PFSK-1 (cell line): ENCODE results near the gene S100A13.
A peak's percentile ranks its signal among the peaks of the same experiment; 100 is the strongest.

Experiments
- FOXP2 ChIP-seq: optimal IDR thresholded peaks from 2 replicates; pipeline ENCODE3; 2011; ENCODE audit warnings: borderline replicate concordance, control low read depth, inconsistent platforms; ENCODE audit not compliant: insufficient read depth; ENCODE audit errors: extremely low read length, extremely low read depth
- POLR2AphosphoS5 ChIP-seq: IDR thresholded peaks from 2 replicates; pipeline ENCODE4 v1.6.1; 2012; ENCODE audit warnings: low read depth, mild to moderate bottlenecking, control low read depth, low read length, moderate library complexity
- REST ChIP-seq, 2 experiments: IDR thresholded peaks; 2 replicates each; pipeline versions ENCODE4 v1.6.1 to v1.8.0; 2011 to 2012; ENCODE audit warnings: low read depth in 2 of 2, low read length in 2 of 2, control low read depth in 1 of 2, inconsistent platforms in 1 of 2, mild to moderate bottlenecking in 1 of 2, moderate library complexity in 1 of 2; ENCODE audit not compliant: insufficient read depth in 1 of 2
- SIN3A ChIP-seq: IDR thresholded peaks from 2 replicates; pipeline ENCODE4 v1.6.1; 2012; ENCODE audit warnings: mild to moderate bottlenecking, low read length, moderate library complexity, borderline replicate concordance; ENCODE audit not compliant: insufficient read depth
- TAF1 ChIP-seq: IDR thresholded peaks from 2 replicates; pipeline ENCODE4 v1.6.1; 2012; ENCODE audit warnings: low read length, control low read depth, borderline replicate concordance; ENCODE audit not compliant: insufficient read depth

S100A13 gene

DNA sequence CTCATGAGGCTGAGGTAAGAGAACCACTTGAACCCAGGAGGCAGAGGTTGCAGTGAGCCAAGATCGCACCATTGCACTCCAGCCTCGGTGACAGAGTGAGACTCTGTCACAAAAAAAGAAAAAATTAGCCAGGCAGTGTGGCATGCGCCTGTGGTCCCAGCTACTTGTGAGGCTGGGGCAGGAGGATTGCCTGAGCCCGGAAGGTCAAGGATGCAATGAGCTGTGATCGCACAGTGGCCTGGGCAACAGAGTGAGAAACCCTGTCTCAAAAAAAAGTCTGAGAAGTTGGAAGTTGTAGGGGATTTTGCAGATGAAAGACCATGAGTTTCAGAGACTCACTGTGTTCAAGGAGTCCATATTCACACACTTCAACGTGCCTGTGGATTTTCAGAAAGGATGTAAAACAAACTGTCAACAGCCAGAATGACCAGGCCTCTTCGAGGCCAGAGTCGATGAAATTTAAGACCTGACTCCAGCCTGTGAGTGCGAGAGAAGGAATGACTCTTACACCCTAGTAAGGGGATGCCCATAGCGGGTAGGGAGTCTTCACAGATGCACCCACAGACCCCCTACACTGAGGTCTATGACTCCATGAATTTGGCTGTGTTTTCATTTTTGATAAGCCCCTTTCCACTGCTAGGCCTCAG lies 2.2 kb downstream of the S100A13 start:
- TF ChIP-seq TAF1 (no peak), SIN3A (no peak), REST (IDR thresholded peaks at IDR 0.05; ENCODE audit: insufficient read depth in 1 of 2, low read depth in 2 of 2, low read length in 2 of 2) (no peak), POLR2AphosphoS5 (no peak), FOXP2 (no peak)

DNA sequence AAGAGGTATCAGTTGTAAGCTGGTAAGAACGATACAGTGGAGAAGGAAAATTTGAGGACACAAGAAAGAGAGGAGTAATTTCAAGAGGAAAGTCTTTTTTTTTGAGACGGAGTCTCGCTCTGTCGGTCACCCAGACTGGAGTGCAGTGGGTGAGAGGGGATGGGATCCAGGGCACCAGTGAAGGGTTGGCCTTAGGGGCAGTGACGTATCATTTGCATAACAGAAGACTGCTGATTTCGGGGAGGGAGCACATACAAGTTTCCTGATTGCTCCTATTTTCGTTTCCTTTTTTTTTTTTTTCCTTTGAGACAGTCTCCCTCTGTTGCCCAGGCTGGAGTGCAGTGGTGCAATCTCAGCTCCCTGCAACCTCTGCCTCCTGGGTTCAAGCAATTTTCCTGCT lies 4.2 kb downstream of the S100A13 start:
- no peak for TF ChIP-seq TAF1
- TF ChIP-seq REST (IDR thresholded peaks at IDR 0.05; ENCODE audit: insufficient read depth in 1 of 2, low read depth in 2 of 2, low read length in 2 of 2), result no peak
- TF ChIP-seq POLR2AphosphoS5, result no peak
- TF ChIP-seq SIN3A, result no peak
- no peak for TF ChIP-seq FOXP2

GRCh38 chr1:153619171-153619570 lies 8.1 kb downstream of the S100A13 start:
- no peak for TF ChIP-seq POLR2AphosphoS5

DNA sequence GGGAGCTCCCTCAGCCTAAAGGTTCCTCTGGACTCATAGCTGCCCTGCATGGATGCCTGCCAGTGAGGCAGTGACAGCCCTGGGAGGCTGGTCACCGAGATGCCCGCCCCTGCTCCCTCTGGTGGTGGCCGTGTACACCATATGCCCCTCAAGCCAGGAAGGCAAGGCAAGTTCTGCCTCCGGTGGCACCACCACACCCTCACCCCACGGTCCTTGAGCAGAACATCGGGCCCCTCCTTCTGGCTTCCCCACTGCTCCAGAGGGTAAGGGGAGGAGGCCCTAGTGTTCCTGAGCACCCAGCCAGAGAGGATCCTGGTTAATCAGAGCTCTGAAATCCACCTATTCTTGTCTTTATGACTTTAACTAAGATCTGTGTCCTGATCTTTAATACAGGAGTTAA lies 9.6 kb downstream of the S100A13 start:
- TF ChIP-seq SIN3A (no peak; the same call in 1 of the 2 replicates), REST (IDR thresholded peaks at IDR 0.05; ENCODE audit: insufficient read depth in 1 of 2, low read depth in 2 of 2, low read length in 2 of 2) (no peak), FOXP2 (no peak), POLR2AphosphoS5 (peak; percentile 24; the same call in 1 of the 2 replicates), TAF1 (no peak)

GRCh38 chr1:153616917-153617311 lies 10.4 kb downstream of the S100A13 start:
- TF ChIP-seq POLR2AphosphoS5, result no peak
- no peak for TF ChIP-seq FOXP2
- no peak for TF ChIP-seq TAF1

GRCh38 chr1:153616144-153616916 lies 11.0 kb downstream of the S100A13 start, which contains the start of gene S100A14:
S100A14 (minus strand) TSS chr1:153616325; CDS start chr1:153615858, 467 bp downstream.
- no peak for TF ChIP-seq SIN3A
- no peak for TF ChIP-seq FOXP2
- no peak for TF ChIP-seq TAF1
- TF ChIP-seq REST (IDR thresholded peaks at IDR 0.05; ENCODE audit: insufficient read depth in 1 of 2, low read depth in 2 of 2, low read length in 2 of 2), result no peak
- TF ChIP-seq POLR2AphosphoS5, result no peak
